MCF 10A (cell line): Measurements from ENCODE around the gene GALNT13. TPM values are rescaled to one million over a fixed set of nuclear protein-coding genes. Genes with fewer than 3 reads are reported as not detected.

Source experiments
- BruUV-seq: library from RNA; stranded (reverse); fragments of 400-500 nt; replicated peaks from 2 replicates; lab custom pipeline; 2021; lab: Mats Ljungman, UMichigan
- CTCF ChIA-PET: fragments of 300-600 bp; sonication (Branson Sonifier 250); formaldehyde crosslinking; extraction: SDS; loops from one replicate; lab custom pipeline; 2021; ENCODE audit warnings: antibody characterized with exemption, inconsistent platforms; lab: Yijun Ruan, JAX
- POLR2A ChIA-PET: fragments of 300-600, 350-650 bp; sonication (Branson Sonifier 250); formaldehyde crosslinking; extraction: SDS; loops from one replicate; lab custom pipeline; 2020; ENCODE audit warnings: antibody characterized with exemption, inconsistent platforms; lab: Yijun Ruan, JAX
- DNase-seq: peaks from one replicate; pipeline ENCODE4 v3.0.0-alpha.2; 2018; ENCODE audit not compliant: unreplicated experiment
- H3K27ac Mint-ChIP-seq: one replicate; pipeline ENCODE4 v1.8.0; 2022; ENCODE audit warnings: mild to moderate bottlenecking, low read depth, mixed read lengths; ENCODE audit not compliant: unreplicated experiment
- H3K27me3 Mint-ChIP-seq: one replicate; pipeline ENCODE4 v1.8.0; 2022; ENCODE audit warnings: mixed read lengths; ENCODE audit not compliant: insufficient read depth, unreplicated experiment
- H3K36me3 Mint-ChIP-seq: one replicate; pipeline ENCODE4 v1.8.0; 2022; ENCODE audit warnings: mild to moderate bottlenecking, moderate library complexity, mixed read lengths; ENCODE audit not compliant: insufficient read depth, unreplicated experiment
- H3K4me1 Mint-ChIP-seq: one replicate; pipeline ENCODE4 v1.8.0; 2022; ENCODE audit warnings: mixed read lengths; ENCODE audit not compliant: insufficient read depth, unreplicated experiment
- H3K4me3 Mint-ChIP-seq: one replicate; pipeline ENCODE4 v1.8.0; 2022; ENCODE audit warnings: mild to moderate bottlenecking, moderate library complexity, mixed read lengths; ENCODE audit not compliant: unreplicated experiment
- H3K9me3 Mint-ChIP-seq: one replicate; pipeline ENCODE4 v1.8.0; 2022; ENCODE audit warnings: mixed read lengths; ENCODE audit not compliant: unreplicated experiment
- CTCF ChIP-seq: fragments of 200-600 bp; IDR thresholded peaks from one replicate; pipeline ENCODE4 v1.8.0; 2022; ENCODE audit warnings: antibody characterized with exemption, mild to moderate bottlenecking; ENCODE audit not compliant: unreplicated experiment
- intact Hi-C: fragments of 100-400 bp; cut with micrococcal nuclease; formaldehyde crosslinking; loops from 2 replicates; pipeline ENCODE4 v1.14.1; 2022
- total RNA-seq: library from RNA; stranded (reverse); gene quantifications from 2 replicates; pipeline ENCODE4 v1.2.3, GENCODE V29; 2022

Gene GALNT13
- total RNA-seq, 1 experiment from 2014 or later = 0.54 TPM

DNA sequence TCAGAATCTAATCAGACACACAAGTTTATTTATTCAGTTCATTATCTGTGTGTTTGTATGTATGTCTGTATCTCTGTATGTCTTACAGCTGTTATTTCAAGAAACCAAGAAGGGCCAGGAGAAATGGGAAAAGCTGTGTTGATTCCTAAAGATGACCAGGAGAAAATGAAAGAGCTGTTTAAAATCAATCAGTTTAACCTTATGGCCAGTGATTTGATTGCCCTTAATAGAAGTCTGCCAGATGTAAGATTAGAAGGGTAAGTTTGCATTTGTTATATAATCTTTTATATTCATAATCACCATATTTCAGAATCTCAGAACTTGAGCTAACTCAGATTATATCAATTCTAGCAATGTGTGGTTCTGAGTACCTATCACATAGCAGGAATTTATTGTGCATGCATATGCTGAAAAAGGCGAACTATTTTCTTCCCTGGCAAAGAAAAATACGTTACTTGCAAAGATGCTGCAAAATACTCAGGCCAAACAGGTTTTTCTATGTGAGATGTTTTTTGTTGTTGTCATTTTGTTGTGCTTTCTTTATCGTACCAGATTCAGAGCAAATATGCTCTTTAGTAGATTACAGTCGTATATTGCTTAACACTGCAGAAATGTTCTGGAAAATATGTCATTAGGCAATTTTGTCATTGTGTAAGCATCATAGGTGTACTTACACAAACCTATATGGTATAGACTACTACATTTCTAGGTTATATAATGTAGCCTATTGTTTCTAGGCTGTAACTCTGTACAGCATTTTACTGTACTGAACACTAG, 268.7 kb downstream of the GALNT13 start:
- H3K36me3 Mint-ChIP-seq = no peaks in the 10 kb centered on the region

GRCh38 chr2:154142480-154142879, 270.8 kb downstream of the GALNT13 start:
- ChIA-PET CTCF (no interaction called here), POLR2A (no interaction called here)
- Mint-ChIP-seq H3K27ac (no peak overlapping the region), H3K4me1 (peaks cover 8% of the 10 kb centered on the region), H3K4me3 (no peak overlapping the region), H3K9me3 (no peaks in the 10 kb centered on the region), H3K27me3 (no peaks in the 10 kb centered on the region), H3K36me3 (no peaks in the 10 kb centered on the region)
- no peak for TF ChIP-seq CTCF
- no TSS peak for BruUV-seq
- intact Hi-C loops = no loop called here
- DNase-seq = no peak

More for the DNA sequence above, 268.7 kb downstream of the GALNT13 start:
- H3K27ac Mint-ChIP-seq = no peak overlapping the region
- no peaks in the 10 kb centered on the region for H3K9me3 Mint-ChIP-seq
- TF ChIP-seq CTCF = no peak
- H3K4me1 Mint-ChIP-seq = peaks cover 8% of the 10 kb centered on the region
- DNase-seq = peak; percentile 27
- H3K4me3 Mint-ChIP-seq = no peak overlapping the region
- POLR2A ChIA-PET = no interaction called here
- CTCF ChIA-PET = no interaction called here
- H3K27me3 Mint-ChIP-seq = no peaks in the 10 kb centered on the region
- intact Hi-C loops = no loop called here
- no TSS peak for BruUV-seq

GRCh38 chr2:154143105-154143504, 271.4 kb downstream of the GALNT13 start:
- no TSS peak for BruUV-seq
- CTCF ChIA-PET = interaction anchor here (0.6 kb wide), 3 partner anchors 241 to 616 kb away, joined by 3 read pairs; no protein-coding TSS in a partner anchor
- Mint-ChIP-seq H3K27me3 (no peaks in the 10 kb centered on the region), H3K9me3 (no peaks in the 10 kb centered on the region), H3K27ac (peak overlapping the region; percentile 69), H3K36me3 (no peaks in the 10 kb centered on the region), H3K4me1 (peaks cover 8% of the 10 kb centered on the region), H3K4me3 (no peak overlapping the region)
- POLR2A ChIA-PET = no interaction called here
- intact Hi-C loops = no loop called here
- TF ChIP-seq CTCF = no peak
- DNase-seq = no peak

GRCh38 chr2:154158101-154158500, 286.4 kb downstream of the GALNT13 start:
- no peak for TF ChIP-seq CTCF
- intact Hi-C loops = no loop called here
- no TSS peak for BruUV-seq
- Mint-ChIP-seq H3K36me3 (no peaks in the 10 kb centered on the region), H3K27me3 (no peaks in the 10 kb centered on the region), H3K27ac (peak overlapping the region; percentile 66), H3K9me3 (peaks cover 21% of the 10 kb centered on the region), H3K4me1 (peaks cover 11% of the 10 kb centered on the region), H3K4me3 (no peak overlapping the region)
- DNase-seq = no peak
- ChIA-PET POLR2A (no interaction called here), CTCF (no interaction called here)
